HCEC 1CT (cell line): ENCODE measurements around the gene PLEKHA7.
"Not testable (repeated sequence)": the region's sequence is repeated elsewhere in the genome, so short reads cannot be mapped to it uniquely, and the experiment has no call there.

Experiments used
- DNase-seq: peaks from one replicate; pipeline ENCODE4 v3.0.0-alpha.2; 2017

The PLEKHA7 gene

GRCh38 chr11:16876837-16877236 lies 137.4 kb downstream of the PLEKHA7 start:
- no peak for DNase-seq

- no peak for DNase-seq
Observed at GRCh38 chr11:16876053-16876752, 138.0 kb downstream of the PLEKHA7 start.

- DNase-seq: no peak
Observed at GRCh38 chr11:16874275-16874975, 139.8 kb downstream of the PLEKHA7 start.

- no peak for DNase-seq
Observed at GRCh38 chr11:16873289-16873688, 140.9 kb downstream of the PLEKHA7 start.

GRCh38 chr11:16871368-16871767 lies 142.8 kb downstream of the PLEKHA7 start:
- no peak for DNase-seq

GRCh38 chr11:16867097-16867496 lies 147.1 kb downstream of the PLEKHA7 start:
- no peak for DNase-seq

GRCh38 chr11:16864428-16864827 lies 149.8 kb downstream of the PLEKHA7 start:
- DNase-seq: not testable (repeated sequence)

GRCh38 chr11:16863389-16863788 lies 150.8 kb downstream of the PLEKHA7 start:
- no peak for DNase-seq

- DNase-seq: no peak
Observed at GRCh38 chr11:16862726-16863125, 151.5 kb downstream of the PLEKHA7 start.

GRCh38 chr11:16861862-16862261 lies 152.4 kb downstream of the PLEKHA7 start:
- DNase-seq: no peak

GRCh38 chr11:16860617-16861016 lies 153.6 kb downstream of the PLEKHA7 start:
- no peak for DNase-seq

- no peak for DNase-seq
Observed at GRCh38 chr11:16859651-16860050, 154.6 kb downstream of the PLEKHA7 start.

GRCh38 chr11:16857186-16857585 lies 157.0 kb downstream of the PLEKHA7 start:
- DNase-seq: no peak

GRCh38 chr11:16856022-16856471 lies 158.2 kb downstream of the PLEKHA7 start:
- no peak for DNase-seq

GRCh38 chr11:16854979-16855378 lies 159.2 kb downstream of the PLEKHA7 start:
- no peak for DNase-seq

GRCh38 chr11:16853859-16854258 lies 160.4 kb downstream of the PLEKHA7 start:
- no peak for DNase-seq

GRCh38 chr11:16853266-16853665 lies 160.9 kb downstream of the PLEKHA7 start:
- no peak for DNase-seq

- DNase-seq: peak; percentile 37
Observed at GRCh38 chr11:16846305-16846704, 167.9 kb downstream of the PLEKHA7 start.

GRCh38 chr11:16844268-16844771 lies 169.9 kb downstream of the PLEKHA7 start:
- DNase-seq: no peak

GRCh38 chr11:16843294-16843693 lies 170.9 kb downstream of the PLEKHA7 start:
- DNase-seq: no peak

GRCh38 chr11:16841984-16842383 lies 172.2 kb downstream of the PLEKHA7 start:
- DNase-seq: no peak

GRCh38 chr11:16841481-16841880 lies 172.7 kb downstream of the PLEKHA7 start:
- DNase-seq: no peak

- no peak for DNase-seq
Observed at GRCh38 chr11:16840951-16841350, 173.3 kb downstream of the PLEKHA7 start.

GRCh38 chr11:16839821-16840220 lies 174.4 kb downstream of the PLEKHA7 start:
- DNase-seq: no peak
